ENCODE measurements around the gene FER1L5.

FER1L5 gene

DNA sequence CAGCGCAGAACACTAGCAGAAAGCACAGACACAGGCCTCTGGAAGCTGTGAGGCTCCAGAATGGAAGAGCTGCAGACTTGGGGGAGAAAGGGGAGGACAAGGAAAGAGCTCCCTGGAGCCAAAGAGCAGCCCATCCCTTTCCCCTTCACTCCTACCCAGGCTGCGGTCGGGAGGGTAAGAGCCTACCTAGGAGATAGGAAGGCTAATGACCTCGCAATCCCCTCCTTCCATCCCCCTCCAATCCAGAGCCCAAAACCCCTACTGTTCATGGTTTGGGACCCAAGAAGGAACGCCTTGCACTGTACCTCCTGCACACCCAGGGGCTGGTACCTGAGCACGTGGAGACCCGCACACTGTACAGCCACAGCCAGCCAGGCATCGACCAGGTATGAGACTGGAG is 57.5 kb downstream of the FER1L5 start:
- Histone ChIP-seq H3K27me3 (ENCODE audit: control insufficient read depth, insufficient read depth, low read length) (no peaks in the 10 kb centered on the region), H3K4me3 (ENCODE audit: low read depth, low read length) (no peak overlapping the region), H3K27ac (ENCODE audit: low read depth, low read length) (no peak overlapping the region), H3K4me1 (ENCODE audit: control insufficient read depth, insufficient read depth, low read length) (no peaks in the 10 kb centered on the region), H3K9ac (ENCODE audit: low read depth, low read length) (no peak overlapping the region), H3K36me3 (ENCODE audit: control insufficient read depth, insufficient read depth, low read length) (peaks cover 11% of the 10 kb centered on the region), H3K9me3 (ENCODE audit: control insufficient read depth, insufficient read depth, low read length) (no peaks in the 10 kb centered on the region)

- no peaks in the 10 kb centered on the region for H3K4me1 ChIP-seq (ENCODE audit: control insufficient read depth, insufficient read depth, low read length)
- H3K9ac ChIP-seq (ENCODE audit: low read depth, low read length): no peak overlapping the region
- no peak overlapping the region for H3K4me3 ChIP-seq (ENCODE audit: low read depth, low read length)
- no peak overlapping the region for H3K27ac ChIP-seq (ENCODE audit: low read depth, low read length)
- no peaks in the 10 kb centered on the region for H3K27me3 ChIP-seq (ENCODE audit: control insufficient read depth, insufficient read depth, low read length)
- H3K36me3 ChIP-seq (ENCODE audit: control insufficient read depth, insufficient read depth, low read length): peaks cover 27% of the 10 kb centered on the region
- no peaks in the 10 kb centered on the region for H3K9me3 ChIP-seq (ENCODE audit: control insufficient read depth, insufficient read depth, low read length)
These were observed 59.1 kb downstream of the FER1L5 start for GRCh38 chr2:96701636-96702035.

GRCh38 chr2:96702098-96702785 is 59.7 kb downstream of the FER1L5 start:
- no peak overlapping the region for H3K9ac ChIP-seq (ENCODE audit: low read depth, low read length)
- no peak overlapping the region for H3K4me3 ChIP-seq (ENCODE audit: low read depth, low read length)
- no peaks in the 10 kb centered on the region for H3K27me3 ChIP-seq (ENCODE audit: control insufficient read depth, insufficient read depth, low read length)
- no peaks in the 10 kb centered on the region for H3K9me3 ChIP-seq (ENCODE audit: control insufficient read depth, insufficient read depth, low read length)
- H3K4me1 ChIP-seq (ENCODE audit: control insufficient read depth, insufficient read depth, low read length): no peaks in the 10 kb centered on the region
- H3K36me3 ChIP-seq (ENCODE audit: control insufficient read depth, insufficient read depth, low read length): peaks cover 33% of the 10 kb centered on the region
- H3K27ac ChIP-seq (ENCODE audit: low read depth, low read length): no peak overlapping the region

DNA sequence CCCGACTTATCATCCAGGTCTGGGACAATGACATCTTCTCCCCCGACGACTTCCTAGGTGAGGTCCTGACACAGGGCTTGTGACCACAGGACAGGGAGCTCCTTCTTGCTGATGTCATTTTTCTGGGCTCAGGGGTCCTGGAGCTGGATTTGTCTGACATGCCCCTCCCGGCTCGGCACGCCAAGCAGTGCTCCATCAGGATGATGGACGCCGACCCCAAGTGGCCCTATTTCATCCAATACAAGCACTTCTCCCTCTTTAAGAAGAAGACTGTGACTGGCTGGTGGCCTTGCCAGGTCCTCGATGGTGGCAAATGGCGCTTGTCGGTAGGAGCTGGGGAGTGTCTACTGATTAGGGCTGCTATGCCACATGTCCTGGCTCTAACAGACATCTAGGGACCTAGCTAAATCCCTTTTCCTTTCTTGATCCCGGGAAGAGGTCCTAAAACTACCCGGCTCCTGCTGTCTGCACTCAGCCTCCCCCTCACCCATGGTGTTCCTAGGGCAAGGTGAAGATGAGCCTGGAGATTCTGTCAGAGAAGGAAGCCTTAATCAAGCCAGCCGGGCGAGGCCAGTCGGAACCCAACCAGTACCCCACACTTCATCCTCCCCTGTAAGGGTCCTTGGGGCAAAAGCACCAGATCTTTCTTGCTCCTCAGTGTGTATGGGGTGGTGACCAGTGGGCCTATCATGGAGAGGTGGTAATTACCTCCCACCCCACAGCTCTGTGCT is 60.6 kb downstream of the FER1L5 start:
- Histone ChIP-seq H3K36me3 (ENCODE audit: control insufficient read depth, insufficient read depth, low read length) (peaks cover 42% of the 10 kb centered on the region), H3K27me3 (ENCODE audit: control insufficient read depth, insufficient read depth, low read length) (no peaks in the 10 kb centered on the region), H3K4me3 (ENCODE audit: low read depth, low read length) (no peak overlapping the region), H3K9ac (ENCODE audit: low read depth, low read length) (no peak overlapping the region), H3K27ac (ENCODE audit: low read depth, low read length) (no peak overlapping the region), H3K4me1 (ENCODE audit: control insufficient read depth, insufficient read depth, low read length) (no peaks in the 10 kb centered on the region), H3K9me3 (ENCODE audit: control insufficient read depth, insufficient read depth, low read length) (no peaks in the 10 kb centered on the region)

GRCh38 chr2:96710985-96711384 is 68.4 kb downstream of the FER1L5 start:
- Histone ChIP-seq H3K4me3 (ENCODE audit: low read depth, low read length) (no peak overlapping the region), H3K9ac (ENCODE audit: low read depth, low read length) (no peak overlapping the region), H3K4me1 (ENCODE audit: control insufficient read depth, insufficient read depth, low read length) (no peaks in the 10 kb centered on the region), H3K9me3 (ENCODE audit: control insufficient read depth, insufficient read depth, low read length) (no peaks in the 10 kb centered on the region), H3K27ac (ENCODE audit: low read depth, low read length) (no peak overlapping the region), H3K27me3 (ENCODE audit: control insufficient read depth, insufficient read depth, low read length) (no peaks in the 10 kb centered on the region), H3K36me3 (ENCODE audit: control insufficient read depth, insufficient read depth, low read length) (peaks cover 64% of the 10 kb centered on the region)

GRCh38 chr2:96715658-96716057 is 73.1 kb downstream of the FER1L5 start:
- H3K4me3 ChIP-seq (ENCODE audit: low read depth, low read length): no peak overlapping the region
- no peaks in the 10 kb centered on the region for H3K4me1 ChIP-seq (ENCODE audit: control insufficient read depth, insufficient read depth, low read length)
- H3K27me3 ChIP-seq (ENCODE audit: control insufficient read depth, insufficient read depth, low read length): no peaks in the 10 kb centered on the region
- H3K27ac ChIP-seq (ENCODE audit: low read depth, low read length): no peak overlapping the region
- H3K36me3 ChIP-seq (ENCODE audit: control insufficient read depth, insufficient read depth, low read length): peaks cover 43% of the 10 kb centered on the region
- no peaks in the 10 kb centered on the region for H3K9me3 ChIP-seq (ENCODE audit: control insufficient read depth, insufficient read depth, low read length)
- H3K9ac ChIP-seq (ENCODE audit: low read depth, low read length): no peak overlapping the region

DNA sequence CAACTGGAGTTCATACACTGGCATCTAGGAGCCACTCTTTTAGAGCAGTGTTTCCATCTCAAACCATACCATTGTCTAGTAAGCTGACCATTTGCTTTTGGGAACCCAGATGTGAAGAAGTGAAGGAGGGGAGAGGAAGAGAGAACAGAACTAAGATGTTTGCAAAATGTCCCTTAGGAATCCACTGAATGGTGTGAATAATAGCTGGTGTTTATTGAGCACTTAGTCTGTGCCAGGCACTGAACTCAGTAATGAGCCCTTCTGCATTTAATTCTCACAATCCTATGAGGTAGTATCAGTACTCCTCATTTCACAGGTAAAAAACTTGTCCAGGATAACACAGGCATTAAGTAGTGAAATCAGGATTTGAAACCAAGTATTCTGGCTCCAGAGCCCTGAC is 73.8 kb downstream of the FER1L5 start:
- H3K27ac ChIP-seq (ENCODE audit: low read depth, low read length): no peak overlapping the region
- no peaks in the 10 kb centered on the region for H3K4me1 ChIP-seq (ENCODE audit: control insufficient read depth, insufficient read depth, low read length)
- no peak overlapping the region for H3K9ac ChIP-seq (ENCODE audit: low read depth, low read length)
- H3K4me3 ChIP-seq (ENCODE audit: low read depth, low read length): no peak overlapping the region
- H3K36me3 ChIP-seq (ENCODE audit: control insufficient read depth, insufficient read depth, low read length): peaks cover 35% of the 10 kb centered on the region
- H3K27me3 ChIP-seq (ENCODE audit: control insufficient read depth, insufficient read depth, low read length): no peaks in the 10 kb centered on the region
- no peaks in the 10 kb centered on the region for H3K9me3 ChIP-seq (ENCODE audit: control insufficient read depth, insufficient read depth, low read length)

DNA sequence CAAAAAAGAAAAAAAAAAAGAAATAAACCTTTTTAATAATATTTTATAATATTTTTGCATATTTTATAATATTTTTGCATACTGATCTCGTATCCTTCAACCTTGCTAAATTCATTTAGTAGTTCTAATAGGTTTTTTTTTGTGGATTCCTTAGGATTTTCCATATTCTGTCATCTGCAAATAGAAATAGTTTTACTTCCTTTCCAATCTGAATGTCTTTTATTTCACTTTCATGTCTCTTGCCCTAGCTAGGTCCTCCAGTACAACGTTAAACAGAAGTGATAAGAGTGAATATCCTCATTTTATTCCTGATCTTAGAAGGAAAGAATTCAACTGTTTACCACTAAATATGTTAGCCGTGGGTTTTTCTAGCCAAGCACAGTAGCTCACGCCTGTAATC is 83.6 kb downstream of the FER1L5 start:
- Histone ChIP-seq H3K27me3 (ENCODE audit: control insufficient read depth, insufficient read depth, low read length) (no peaks in the 10 kb centered on the region), H3K27ac (ENCODE audit: low read depth, low read length) (no peak overlapping the region), H3K4me1 (ENCODE audit: control insufficient read depth, insufficient read depth, low read length) (no peaks in the 10 kb centered on the region), H3K36me3 (ENCODE audit: control insufficient read depth, insufficient read depth, low read length) (peaks cover 43% of the 10 kb centered on the region), H3K4me3 (ENCODE audit: low read depth, low read length) (no peak overlapping the region), H3K9ac (ENCODE audit: low read depth, low read length) (no peak overlapping the region), H3K9me3 (ENCODE audit: control insufficient read depth, insufficient read depth, low read length) (no peaks in the 10 kb centered on the region)

DNA sequence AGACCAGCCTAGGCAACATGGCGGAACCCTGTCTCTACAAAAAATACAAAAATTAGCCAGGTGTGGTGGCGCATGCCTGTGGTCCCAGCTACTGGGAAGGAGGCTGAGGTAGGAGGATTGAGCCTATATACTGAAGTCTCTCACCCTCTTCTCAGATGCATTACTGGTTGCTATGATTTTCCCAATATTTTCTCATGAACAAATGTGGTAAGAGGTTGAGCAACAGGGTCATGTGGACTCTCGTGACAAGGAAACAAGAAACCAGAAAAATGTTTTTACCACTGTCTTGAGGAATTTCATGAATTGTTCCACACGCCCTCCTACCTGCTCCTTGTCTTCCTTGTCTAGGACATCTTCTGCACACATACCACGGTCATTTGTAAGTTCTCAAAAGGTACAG is 84.9 kb downstream of the FER1L5 start:
- peaks cover 55% of the 10 kb centered on the region for H3K36me3 ChIP-seq (ENCODE audit: control insufficient read depth, insufficient read depth, low read length)

DNA sequence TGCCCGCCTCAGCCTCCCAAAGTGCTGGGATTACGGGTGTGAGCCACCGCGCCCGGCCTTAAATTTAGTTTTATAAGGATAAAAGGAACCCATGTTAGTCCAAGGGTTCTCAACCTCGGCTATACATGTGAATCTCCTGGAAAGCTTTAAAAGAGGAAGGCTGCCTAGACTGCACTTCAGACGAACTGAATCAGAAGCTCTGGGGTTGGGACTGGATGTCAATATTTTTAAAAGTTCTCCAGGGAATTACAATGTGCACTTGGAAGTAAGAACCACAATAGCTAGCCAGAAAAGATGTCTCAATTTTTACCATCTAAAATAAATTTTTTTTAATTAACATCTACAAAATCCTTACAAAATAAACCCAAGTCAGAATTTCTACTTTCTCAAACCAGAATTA is 87.2 kb downstream of the FER1L5 start:
- H3K27ac ChIP-seq (ENCODE audit: low read depth, low read length): no peak overlapping the region
- H3K9me3 ChIP-seq (ENCODE audit: control insufficient read depth, insufficient read depth, low read length): no peaks in the 10 kb centered on the region
- H3K27me3 ChIP-seq (ENCODE audit: control insufficient read depth, insufficient read depth, low read length): no peaks in the 10 kb centered on the region
- H3K9ac ChIP-seq (ENCODE audit: low read depth, low read length): no peak overlapping the region
- no peak overlapping the region for H3K4me3 ChIP-seq (ENCODE audit: low read depth, low read length)
- peaks cover 74% of the 10 kb centered on the region for H3K36me3 ChIP-seq (ENCODE audit: control insufficient read depth, insufficient read depth, low read length)
- no peaks in the 10 kb centered on the region for H3K4me1 ChIP-seq (ENCODE audit: control insufficient read depth, insufficient read depth, low read length)

More for the DNA sequence above, 84.9 kb downstream of the FER1L5 start:
- Histone ChIP-seq H3K4me1 (ENCODE audit: control insufficient read depth, insufficient read depth, low read length) (no peaks in the 10 kb centered on the region), H3K4me3 (ENCODE audit: low read depth, low read length) (no peak overlapping the region), H3K27me3 (ENCODE audit: control insufficient read depth, insufficient read depth, low read length) (no peaks in the 10 kb centered on the region), H3K27ac (ENCODE audit: low read depth, low read length) (no peak overlapping the region), H3K9ac (ENCODE audit: low read depth, low read length) (no peak overlapping the region), H3K9me3 (ENCODE audit: control insufficient read depth, insufficient read depth, low read length) (no peaks in the 10 kb centered on the region)

- H3K4me3 ChIP-seq (ENCODE audit: low read depth, low read length): no peak overlapping the region
- H3K27me3 ChIP-seq (ENCODE audit: control insufficient read depth, insufficient read depth, low read length): no peaks in the 10 kb centered on the region
- no peak overlapping the region for H3K27ac ChIP-seq (ENCODE audit: low read depth, low read length)
- H3K9me3 ChIP-seq (ENCODE audit: control insufficient read depth, insufficient read depth, low read length): no peaks in the 10 kb centered on the region
- no peak overlapping the region for H3K9ac ChIP-seq (ENCODE audit: low read depth, low read length)
- H3K4me1 ChIP-seq (ENCODE audit: control insufficient read depth, insufficient read depth, low read length): no peaks in the 10 kb centered on the region
- peaks cover 78% of the 10 kb centered on the region for H3K36me3 ChIP-seq (ENCODE audit: control insufficient read depth, insufficient read depth, low read length)
These were observed 87.6 kb downstream of the FER1L5 start for GRCh38 chr2:96730212-96730611.
